ENCODE results near the gene ELOVL5. TPM values are rescaled to one million over a fixed set of nuclear protein-coding genes. Genes with fewer than 3 reads are reported as not detected.

ELOVL5 gene
- total and polyA plus RNA-seq, 2 experiments from 2014 or later, result 83.3 to 180 TPM

GRCh38 chr6:53349209-53349693 is 501 bp upstream of the ELOVL5 start:
- Histone ChIP-seq H3K36me3 (ENCODE audit: insufficient read depth) (peaks cover 4% of the 10 kb centered on the region; the same call in 1 of the 2 replicates), H2AFZ (peak overlapping the region; percentile 99), H3K79me2 (replicated peaks; ENCODE audit: insufficient read depth) (peaks cover 41% of the 10 kb centered on the region), H3K27ac (ENCODE audit: low read depth) (no peak overlapping the region), H3K4me2 (peak overlapping the region; percentile 93), H3K9me2 (ENCODE audit: insufficient read depth) (no peaks in the 10 kb centered on the region), H3K4me3 (peak overlapping the region; percentile 95), H3F3A (replicated peaks; ENCODE audit: low read depth) (no peaks in the 10 kb centered on the region), H3K4me1 (ENCODE audit: insufficient read depth) (peaks cover 23% of the 10 kb centered on the region), H4K20me1 (replicated peaks; ENCODE audit: insufficient read depth) (peaks cover 31% of the 10 kb centered on the region), H3K27me3 (ENCODE audit: insufficient read depth) (peaks cover 10% of the 10 kb centered on the region; the same call in 1 of the 2 replicates)
- H3K27me3 Mint-ChIP-seq (ENCODE audit: insufficient read depth, low read depth, poor library complexity), result peaks cover 17% of the 10 kb centered on the region
- peaks cover 11% of the 10 kb centered on the region for H3K36me3 Mint-ChIP-seq (ENCODE audit: low read depth)
- DNase-seq (ENCODE audit: low spot score) (no peak), ATAC-seq (no peak)
- TF ChIP-seq ETS1 (IDR thresholded peaks at IDR 0.05) (no peak), JUNB (IDR thresholded peaks at IDR 0.05; ENCODE audit: unreplicated experiment) (no peak), EZH2phosphoT487 (IDR thresholded peaks at IDR 0.05; ENCODE audit: unreplicated experiment) (no peak), STAT1 (IDR thresholded peaks at IDR 0.05; ENCODE audit: unreplicated experiment) (no peak), NANOG (IDR thresholded peaks at IDR 0.05; ENCODE audit: borderline replicate concordance) (no peak), ZNF462 (CRISPR knock-in tag; IDR thresholded peaks at IDR 0.05) (no peak), EZH2 (IDR thresholded peaks at IDR 0.05; ENCODE audit: low read depth, unreplicated experiment) (no peak), ZNF114 (CRISPR knock-in tag; IDR thresholded peaks at IDR 0.05) (no peak), POLR2AphosphoS5 (IDR thresholded peaks at IDR 0.05; ENCODE audit: low read depth) (no peak), CREB1 (CRISPR knock-in tag; IDR thresholded peaks at IDR 0.05; ENCODE audit: low read depth) (no peak), ZNF331 (CRISPR knock-in tag; IDR thresholded peaks at IDR 0.05; ENCODE audit: low read depth) (no peak), CTCF (conservative IDR thresholded peaks at IDR 0.05; ENCODE audit: low read depth in 2 of 2) (no peak), REST (IDR thresholded peaks at IDR 0.05; ENCODE audit: unreplicated experiment) (no peak)
- no peaks in the 10 kb centered on the region; the same call in 1 of the 3 replicates for H3K9me3 Mint-ChIP-seq
- H3K4me3 Mint-ChIP-seq, result peak overlapping the region; percentile 97
- H3K27ac Mint-ChIP-seq, result peak overlapping the region; percentile 81
- H3K4me1 Mint-ChIP-seq, result peaks cover 29% of the 10 kb centered on the region

Measured in GM23338 (cell line).